PC-3 (cell line): ENCODE data around the gene IGFALS.

Experiments
- CTCF ChIP-seq: fragments of 300-600 bp; sonication (generic); conservative IDR thresholded peaks from 2 replicates; pipeline ENCODE4 v1.5.1; 2017; ENCODE audit warnings: antibody characterized with exemption, low read depth, mild to moderate bottlenecking, low read length
- EZH2 ChIP-seq: fragments of 300-600 bp; sonication (generic); IDR thresholded peaks from one replicate; pipeline ENCODE4 v1.6.1; 2017; ENCODE audit warnings: antibody characterized with exemption, mild to moderate bottlenecking, low read length; ENCODE audit not compliant: unreplicated experiment
- EZH2phosphoT487 ChIP-seq: fragments of 300-600 bp; sonication (generic); IDR thresholded peaks from 2 replicates; pipeline ENCODE4 v1.6.1; 2018; ENCODE audit warnings: mild to moderate bottlenecking, antibody characterized with exemption, low read length, borderline replicate concordance

GRCh38 chr16:1769402-1770300 lies 23.9 kb downstream of the IGFALS start:
- no peak for TF ChIP-seq CTCF
- TF ChIP-seq EZH2phosphoT487, result no peak
- TF ChIP-seq EZH2, result no peak
